Sigmoid colon (tissue), 7 donors: ENCODE measurements around the gene FPR1. TPM values are rescaled to one million over a fixed set of nuclear protein-coding genes. Genes with fewer than 3 reads are reported as not detected.
A peak's percentile ranks its signal among the peaks of the same experiment; 100 is the strongest.

Experiments used
- DNase-seq: peaks from one replicate; pipeline ENCODE4 v3.0.0-alpha.2; 2019
- H3K27ac ChIP-seq, 4 donors: fragments of 200-600 bp; sonication (generic); one replicate each; pipeline ENCODE4 v1.5.1; 2016 to 2019; ENCODE audit warnings: mild to moderate bottlenecking in 1 of 4
- H3K27me3 ChIP-seq, 3 donors: fragments of 200-600 bp; sonication (generic); one replicate each; pipeline ENCODE4 v1.5.1; 2019; ENCODE audit warnings: mild to moderate bottlenecking in 1 of 3
- H3K36me3 ChIP-seq, 4 donors: fragments of 200-600 bp; sonication (generic); one replicate each; pipeline ENCODE4 v1.5.1; 2016 to 2019
- H3K4me1 ChIP-seq, 4 donors: fragments of 200-600 bp; sonication (generic); one replicate each; pipeline ENCODE4 v1.5.1; 2017 to 2019
- H3K4me3 ChIP-seq, 4 donors: fragments of 200-600 bp; sonication (generic); one replicate each; pipeline ENCODE4 v1.5.1; 2017 to 2019; ENCODE audit warnings: mild to moderate bottlenecking in 2 of 4, moderate library complexity in 1 of 4
- H3K9me3 ChIP-seq, 4 donors: fragments of 200-600 bp in 3 of 4; sonication (generic) in 3 of 4; one replicate each; pipeline versions ENCODE4 v1.5.1 to v1.6.1; 2013 to 2019
- EP300 ChIP-seq, 4 donors: sonication (generic); formaldehyde crosslinking; IDR thresholded peaks; one replicate each; pipeline ENCODE4 v1.6.1; 2017; ENCODE audit warnings: antibody characterized with exemption in 4 of 4
- POLR2A ChIP-seq, 2 donors: fragments of 450-650 bp; IDR thresholded peaks; one replicate each; pipeline ENCODE4 v1.6.1; 2016; ENCODE audit warnings: antibody characterized with exemption in 2 of 2, mild to moderate bottlenecking in 2 of 2, moderate library complexity in 2 of 2
- POLR2AphosphoS5 ChIP-seq, 4 donors: sonication (generic); formaldehyde crosslinking; IDR thresholded peaks; one replicate each; pipeline ENCODE4 v1.6.1; 2017; ENCODE audit warnings: antibody characterized with exemption in 4 of 4
- WGBS, 2 donors: extraction: QIAGEN DNeasy Blood & Tissue Kit; methylation state at CpG; one replicate each; pipeline ENCODE4 v1.1.7; 2013; 5-methylcytosine and 5-hydroxymethylcytosine counted together
- intact Hi-C: fragments of 100-400 bp; cut with DNase I; formaldehyde crosslinking; loops from one replicate; pipeline ENCODE4 v1.15.1; 2023
- polyA plus RNA-seq, 3 donors: library from polyadenylated mRNA; stranded (reverse); fragments of 200-250 nt; gene quantifications; one replicate each; pipeline ENCODE4 v1.2.3, GENCODE V29; 2013
- total RNA-seq, 4 donors: library from RNA; depleted of rRNA; stranded (reverse); fragments of >200 nt; gene quantifications; one replicate each; pipeline ENCODE4 v1.1.0, GENCODE V29; 2016
- TF ChIP-seq, protein P1 (sequence below), 4 experiments: fragments of 450-650 bp in 3 of 4; fragments of 200-600 bp in 1 of 4; IDR thresholded peaks; one replicate each; pipeline ENCODE4 v1.5.1; 2016 to 2019; ENCODE audit warnings: antibody characterized with exemption in 4 of 4, mild to moderate bottlenecking in 3 of 4, moderate library complexity in 2 of 4
- donor health status: healthy with polysubstance abuse.
- donor health status: Bipolar disorder and iron deficiency.
- donor health status: healthy.

Gene FPR1
- total and polyA plus RNA-seq, 7 donors = 1.2 to 15.9 (median 5.0) TPM

GRCh38 chr19:51713319-51714285, 38.1 kb downstream of the FPR1 start:
- H3K4me1 ChIP-seq = no peaks in the 10 kb centered on the region
- H3K27ac ChIP-seq = no peak overlapping the region
- TF ChIP-seq POLR2A (IDR thresholded peaks at IDR 0.05) = no peak
- peak in 1 of 4 donors; percentile 6 for TF ChIP-seq POLR2AphosphoS5 (IDR thresholded peaks at IDR 0.05)
- H3K27me3 ChIP-seq = peaks cover 0 to 21% (median 4%) of the 10 kb centered on the region in 3 donors
- intact Hi-C loops = no loop called here
- H3K4me3 ChIP-seq = no peak overlapping the region
- 94 to 95% methylated on average over 74 of the region's 74 CpGs for WGBS, 2 donors
- H3K36me3 ChIP-seq = no peaks in the 10 kb centered on the region
- H3K9me3 ChIP-seq = no peaks in the 10 kb centered on the region
- DNase-seq = no peak

GRCh38 chr19:51712461-51713081, 39.1 kb downstream of the FPR1 start:
- peak in 1 of 4 donors; percentile 10 for TF ChIP-seq POLR2AphosphoS5 (IDR thresholded peaks at IDR 0.05)
- no peak for TF ChIP-seq POLR2A (IDR thresholded peaks at IDR 0.05)
- TF ChIP-seq, protein P1, sequence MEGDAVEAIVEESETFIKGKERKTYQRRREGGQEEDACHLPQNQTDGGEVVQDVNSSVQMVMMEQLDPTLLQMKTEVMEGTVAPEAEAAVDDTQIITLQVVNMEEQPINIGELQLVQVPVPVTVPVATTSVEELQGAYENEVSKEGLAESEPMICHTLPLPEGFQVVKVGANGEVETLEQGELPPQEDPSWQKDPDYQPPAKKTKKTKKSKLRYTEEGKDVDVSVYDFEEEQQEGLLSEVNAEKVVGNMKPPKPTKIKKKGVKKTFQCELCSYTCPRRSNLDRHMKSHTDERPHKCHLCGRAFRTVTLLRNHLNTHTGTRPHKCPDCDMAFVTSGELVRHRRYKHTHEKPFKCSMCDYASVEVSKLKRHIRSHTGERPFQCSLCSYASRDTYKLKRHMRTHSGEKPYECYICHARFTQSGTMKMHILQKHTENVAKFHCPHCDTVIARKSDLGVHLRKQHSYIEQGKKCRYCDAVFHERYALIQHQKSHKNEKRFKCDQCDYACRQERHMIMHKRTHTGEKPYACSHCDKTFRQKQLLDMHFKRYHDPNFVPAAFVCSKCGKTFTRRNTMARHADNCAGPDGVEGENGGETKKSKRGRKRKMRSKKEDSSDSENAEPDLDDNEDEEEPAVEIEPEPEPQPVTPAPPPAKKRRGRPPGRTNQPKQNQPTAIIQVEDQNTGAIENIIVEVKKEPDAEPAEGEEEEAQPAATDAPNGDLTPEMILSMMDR (IDR thresholded peaks at IDR 0.05) = peak in 1 of 4 experiments; percentile 7
- no peak for TF ChIP-seq EP300 (IDR thresholded peaks at IDR 0.05)
- Histone ChIP-seq H3K9me3 (no peaks in the 10 kb centered on the region), H3K4me3 (no peak overlapping the region), H3K27me3 (peaks cover 0 to 12% (median 0%) of the 10 kb centered on the region in 3 donors), H3K4me1 (no peaks in the 10 kb centered on the region), H3K36me3 (no peaks in the 10 kb centered on the region), H3K27ac (no peak overlapping the region)
- 43% methylated on average over 9 of the region's 9 CpGs for WGBS, 2 donors
- DNase-seq = no peak
- intact Hi-C loops = no loop called here

- no peak for TF ChIP-seq POLR2AphosphoS5 (IDR thresholded peaks at IDR 0.05)
- TF ChIP-seq EP300 (IDR thresholded peaks at IDR 0.05) = no peak
- TF ChIP-seq, protein P1 (IDR thresholded peaks at IDR 0.05) = no peak
- no peak for TF ChIP-seq POLR2A (IDR thresholded peaks at IDR 0.05)
- Histone ChIP-seq H3K9me3 (no peaks in the 10 kb centered on the region), H3K36me3 (peaks cover 0 to 4% (median 2%) of the 10 kb centered on the region in 4 donors), H3K4me1 (no peaks in the 10 kb centered on the region), H3K4me3 (no peak overlapping the region), H3K27me3 (peaks cover 0 to 3% (median 0%) of the 10 kb centered on the region in 3 donors), H3K27ac (no peak overlapping the region)
- DNase-seq = no peak
- WGBS, 2 donors = 50 to 85% methylated on average over 1 of the region's 1 CpG
- intact Hi-C loops = no loop called here
These were observed 40.0 kb downstream of the FPR1 start for GRCh38 chr19:51711702-51712101.

GRCh38 chr19:51710163-51710562, 41.5 kb downstream of the FPR1 start:
- no peaks in the 10 kb centered on the region for H3K9me3 ChIP-seq
- no peak overlapping the region for H3K4me3 ChIP-seq
- TF ChIP-seq POLR2A (IDR thresholded peaks at IDR 0.05) (no peak), POLR2AphosphoS5 (IDR thresholded peaks at IDR 0.05) (no peak), EP300 (IDR thresholded peaks at IDR 0.05) (no peak)
- TF ChIP-seq, protein P1 (IDR thresholded peaks at IDR 0.05) = no peak
- H3K36me3 ChIP-seq = peaks cover 0 to 13% (median 2%) of the 10 kb centered on the region in 4 donors
- intact Hi-C loops = no loop called here
- no peak for DNase-seq
- peaks cover 0 to 6% (median 4%) of the 10 kb centered on the region in 4 donors for H3K4me1 ChIP-seq
- no peaks in the 10 kb centered on the region for H3K27me3 ChIP-seq
- no peak overlapping the region for H3K27ac ChIP-seq
- WGBS, 2 donors = 53 to 79% methylated on average over 2 of the region's 2 CpGs

DNA sequence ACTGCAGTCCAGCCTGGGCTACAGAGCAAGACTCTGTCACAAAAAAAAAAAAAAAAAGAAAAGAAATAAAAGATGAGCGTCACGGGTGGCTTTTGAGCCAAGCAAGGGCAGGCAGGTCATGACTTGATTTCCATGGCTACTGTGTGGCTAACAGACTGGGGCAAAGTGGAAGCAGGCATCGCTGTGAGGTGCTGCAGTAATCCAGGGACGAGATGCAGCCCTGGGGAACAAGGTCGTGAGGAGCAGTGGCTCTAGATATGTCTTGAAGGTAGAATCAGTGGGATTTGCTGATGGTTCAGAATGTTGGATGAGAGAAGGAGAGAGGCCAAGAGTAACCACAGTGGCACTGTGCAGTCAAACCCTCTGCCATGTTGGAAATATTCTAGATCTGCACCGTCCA, 42.1 kb downstream of the FPR1 start:
- TF ChIP-seq POLR2AphosphoS5 (IDR thresholded peaks at IDR 0.05) (peak in 1 of 4 donors; percentile 28), POLR2A (IDR thresholded peaks at IDR 0.05) (no peak)
- 81 to 82% methylated on average over 6 of the region's 6 CpGs for WGBS, 2 donors
- DNase-seq = no peak
- Histone ChIP-seq H3K4me3 (no peak overlapping the region), H3K4me1 (peaks cover 0 to 12% (median 10%) of the 10 kb centered on the region in 4 donors), H3K9me3 (no peaks in the 10 kb centered on the region), H3K27me3 (no peaks in the 10 kb centered on the region), H3K36me3 (peaks cover 0 to 13% (median 2%) of the 10 kb centered on the region in 4 donors), H3K27ac (no peak overlapping the region)
- intact Hi-C loops = loop anchor here (10.0 kb wide), 1 partner anchor 1325 kb away; the partner anchor contains the start of gene POLD1
